NCI-H2107 treated with DMSO at 0.1 percent for 48 hours (cell line): Measurements from ENCODE around the gene KCNJ9.
"Not testable (repeated sequence)": the region's sequence is repeated elsewhere in the genome, so short reads cannot be mapped to it uniquely, and the experiment has no call there.

Source experiments
- DNase-seq: peaks from one replicate; lab custom pipeline; 2025; ENCODE audit not compliant: unreplicated experiment; lab: John Stamatoyannopoulos, UW

KCNJ9 gene

DNA sequence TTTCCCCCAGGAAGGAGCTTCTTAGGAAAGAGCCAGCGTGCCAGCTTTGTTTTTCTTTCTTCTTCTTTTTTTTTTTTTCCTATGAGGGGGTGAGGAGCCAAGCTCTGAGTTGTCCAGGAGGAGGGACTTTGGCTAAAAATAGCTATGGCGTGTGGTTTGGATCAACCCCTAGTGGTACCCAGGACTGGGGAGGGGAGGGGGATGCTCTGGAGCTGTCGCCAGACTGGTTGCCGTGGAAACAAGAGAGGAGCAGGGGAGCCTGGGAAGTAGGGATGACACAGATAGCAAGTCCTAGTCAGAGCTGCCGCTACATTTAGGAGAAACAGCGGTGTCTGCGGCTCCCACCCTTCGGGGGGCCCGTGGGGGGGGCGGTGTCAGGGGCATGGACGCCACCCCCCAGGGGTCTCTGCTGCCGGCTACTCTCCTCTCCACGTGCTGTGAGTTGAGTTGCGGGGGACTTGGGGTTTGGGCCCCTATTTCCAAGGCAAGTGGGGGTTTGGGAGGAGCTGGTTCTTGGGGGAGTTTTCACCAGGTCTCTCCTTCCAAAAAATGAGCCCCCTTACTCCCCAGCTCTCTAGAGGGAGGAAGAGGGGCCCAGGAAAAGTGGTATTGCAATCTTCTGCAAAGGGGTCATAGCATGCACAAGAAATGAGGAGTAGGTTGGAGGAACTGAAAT, at the start of gene KCNJ9:
Gene KCNJ9, plus strand, starts transcription at position 278 of the 676 bp plus-strand sequence. CDS start 2,493 bp downstream, outside the sequence.
- DNase-seq = no peak

DNA sequence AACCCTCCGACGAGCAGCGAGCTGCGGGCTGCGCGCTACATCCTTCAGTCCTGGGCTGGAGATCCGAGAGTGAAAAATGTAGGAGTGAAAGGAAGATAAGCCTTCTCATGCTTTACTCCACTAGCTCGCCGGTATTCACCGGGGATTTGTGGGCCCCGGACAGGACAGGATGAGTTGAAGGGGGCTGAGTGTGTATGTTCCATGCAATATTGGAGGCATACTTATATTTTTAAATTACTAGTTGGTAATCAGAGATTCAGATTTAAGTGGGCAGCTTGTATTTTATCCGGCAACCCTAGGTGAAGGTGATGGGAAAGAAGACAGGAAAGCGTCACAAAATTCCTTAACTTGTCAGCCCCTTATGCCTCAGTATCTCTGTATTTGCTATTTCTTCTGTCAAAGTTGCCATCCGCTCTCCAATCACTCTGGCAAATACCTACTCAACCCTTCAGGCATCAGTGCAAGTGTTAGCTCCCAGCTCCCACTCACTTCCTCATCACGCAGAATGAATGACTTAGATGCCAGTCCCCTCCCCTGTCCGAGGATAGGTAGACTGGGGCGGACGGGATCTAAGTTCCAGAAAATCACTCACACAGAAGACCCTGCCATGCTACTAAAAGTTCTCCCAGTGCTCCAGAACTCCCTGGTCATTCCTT, 49.0 kb upstream of the KCNJ9 start:
- DNase-seq = peak; percentile 43

GRCh38 chr1:160040476-160040875, 40.9 kb upstream of the KCNJ9 start:
- no peak for DNase-seq

DNA sequence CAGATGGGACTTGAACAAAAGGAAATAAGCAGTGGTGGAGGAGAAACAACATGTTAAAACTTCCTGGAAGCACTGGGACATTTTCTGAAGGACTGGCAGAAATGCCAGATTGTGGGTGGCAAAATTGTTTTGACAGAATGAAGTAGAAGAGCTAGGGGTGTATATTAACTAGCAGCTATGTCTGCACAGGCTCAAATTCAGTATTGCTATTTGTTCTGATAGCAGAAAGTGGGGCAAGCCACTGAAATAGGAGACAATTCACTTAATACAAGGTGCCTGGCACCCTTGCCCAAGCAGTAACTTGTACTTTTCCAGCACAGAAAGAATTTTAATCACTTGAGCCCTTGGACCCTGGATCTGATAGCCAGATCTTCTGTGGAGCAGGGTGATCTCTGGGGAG, 37.8 kb upstream of the KCNJ9 start:
- DNase-seq = no peak

DNA sequence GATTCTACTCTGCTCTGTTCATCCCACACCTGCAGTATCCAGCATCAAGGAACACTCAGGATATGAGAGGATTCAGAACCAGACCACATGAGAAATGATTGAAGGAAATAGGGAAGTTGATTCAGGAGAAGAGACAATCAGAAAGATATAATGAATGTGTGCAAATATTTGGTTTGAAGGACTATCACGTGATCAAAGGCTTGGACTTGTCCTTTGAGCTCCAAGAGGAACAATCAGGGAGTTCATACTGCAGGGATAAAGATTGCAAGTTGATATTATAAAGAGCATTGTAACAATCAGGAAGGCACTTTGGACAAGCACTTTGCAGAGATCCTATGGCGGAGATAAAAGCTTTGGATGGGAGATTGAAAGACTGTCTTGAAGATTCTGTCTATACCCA, 35.7 kb upstream of the KCNJ9 start:
- DNase-seq = no peak

DNA sequence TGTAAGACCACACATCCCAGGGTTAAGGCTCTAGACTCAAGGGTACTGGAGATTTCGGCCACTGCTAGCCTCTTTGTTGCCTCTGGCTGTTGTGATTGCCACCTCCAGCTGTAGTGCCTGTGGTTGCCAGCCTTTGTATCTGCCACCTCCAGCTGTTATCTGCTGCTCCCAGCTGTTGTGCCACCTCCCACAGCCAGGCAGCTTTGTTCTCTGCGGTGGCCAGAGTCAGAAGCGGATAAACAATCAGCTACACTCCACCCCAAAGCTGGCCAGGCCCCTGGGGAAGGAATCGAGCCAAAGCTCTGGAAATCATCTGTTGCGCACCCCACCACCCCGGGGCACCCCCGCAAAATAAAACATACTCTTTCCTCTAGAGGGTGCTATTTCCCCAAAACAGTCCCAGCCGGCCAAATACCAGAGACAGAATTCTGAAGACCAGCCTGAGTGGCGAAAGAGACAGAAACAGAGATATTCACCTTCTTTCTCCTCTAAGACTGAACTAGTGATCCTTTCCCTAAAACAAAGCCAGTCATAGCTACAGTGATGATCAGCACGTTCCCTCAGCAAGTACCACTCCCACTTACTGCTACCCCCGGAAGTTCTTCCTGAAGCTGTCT, 34.7 kb upstream of the KCNJ9 start:
- DNase-seq = peak; percentile 42

GRCh38 chr1:160047111-160047991, 34.0 kb upstream of the KCNJ9 start:
- DNase-seq = no peak

DNA sequence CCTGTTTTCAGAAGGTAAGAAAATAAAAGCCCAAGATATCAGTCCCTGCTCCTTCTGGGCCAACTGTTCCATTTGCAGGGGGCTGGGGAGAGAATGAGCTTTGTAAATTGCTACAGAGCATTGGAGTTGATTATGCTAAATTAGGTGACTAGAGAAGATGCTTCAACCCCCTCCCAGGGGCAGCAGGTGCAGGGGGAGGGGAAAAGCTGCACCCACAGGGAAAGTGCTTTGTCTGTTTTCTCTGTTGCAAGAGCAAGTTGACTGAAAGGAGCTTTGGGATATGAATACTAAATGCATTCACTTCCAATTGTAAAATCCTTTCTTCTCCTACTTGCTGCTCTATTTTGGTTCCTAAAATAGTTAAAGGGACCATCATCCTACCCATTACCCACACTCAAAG, 33.0 kb upstream of the KCNJ9 start:
- DNase-seq = peak; percentile 11

DNA sequence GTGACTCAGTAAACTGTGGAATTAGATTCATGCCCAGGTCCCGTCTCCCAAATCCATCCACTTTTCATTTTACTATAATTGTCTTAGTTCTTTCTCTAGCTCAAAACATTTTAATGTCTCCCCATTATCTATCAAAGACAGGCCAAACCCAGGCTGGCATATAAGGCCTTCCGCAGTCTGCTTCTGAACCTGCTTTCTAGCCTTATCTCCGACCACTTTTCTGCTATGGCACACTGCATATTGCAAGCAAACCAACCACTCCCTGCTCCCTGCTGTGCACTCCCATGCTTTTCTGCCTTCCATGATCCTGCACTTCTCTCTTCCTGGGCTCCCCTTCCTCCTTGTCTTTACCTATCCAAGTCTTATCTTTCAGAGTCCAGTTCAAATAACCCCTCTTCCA, 32.2 kb upstream of the KCNJ9 start:
- no peak for DNase-seq

GRCh38 chr1:160050182-160050581, 31.2 kb upstream of the KCNJ9 start:
- DNase-seq = not testable (repeated sequence)

GRCh38 chr1:160050619-160051018, 30.7 kb upstream of the KCNJ9 start:
- DNase-seq = no peak

DNA sequence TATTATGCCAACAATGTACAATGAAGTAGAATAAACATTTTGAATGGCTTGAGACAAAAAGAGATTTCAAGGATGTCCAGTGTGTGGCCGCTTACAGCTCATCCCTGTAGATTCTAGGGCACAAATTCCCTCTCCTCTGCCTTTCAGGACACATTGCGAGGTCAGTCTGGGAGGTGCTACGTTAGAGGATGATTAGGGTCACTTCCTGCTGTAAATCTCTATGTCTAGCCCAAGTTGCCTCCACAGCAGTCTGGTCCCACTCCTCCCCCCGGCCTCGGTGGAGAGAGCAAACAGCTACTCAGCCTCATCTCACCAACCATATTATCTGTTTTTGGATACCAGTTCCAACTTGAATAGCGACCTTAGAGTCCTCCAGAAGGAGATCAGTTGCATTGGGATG, 28.4 kb upstream of the KCNJ9 start:
- DNase-seq = no peak

DNA sequence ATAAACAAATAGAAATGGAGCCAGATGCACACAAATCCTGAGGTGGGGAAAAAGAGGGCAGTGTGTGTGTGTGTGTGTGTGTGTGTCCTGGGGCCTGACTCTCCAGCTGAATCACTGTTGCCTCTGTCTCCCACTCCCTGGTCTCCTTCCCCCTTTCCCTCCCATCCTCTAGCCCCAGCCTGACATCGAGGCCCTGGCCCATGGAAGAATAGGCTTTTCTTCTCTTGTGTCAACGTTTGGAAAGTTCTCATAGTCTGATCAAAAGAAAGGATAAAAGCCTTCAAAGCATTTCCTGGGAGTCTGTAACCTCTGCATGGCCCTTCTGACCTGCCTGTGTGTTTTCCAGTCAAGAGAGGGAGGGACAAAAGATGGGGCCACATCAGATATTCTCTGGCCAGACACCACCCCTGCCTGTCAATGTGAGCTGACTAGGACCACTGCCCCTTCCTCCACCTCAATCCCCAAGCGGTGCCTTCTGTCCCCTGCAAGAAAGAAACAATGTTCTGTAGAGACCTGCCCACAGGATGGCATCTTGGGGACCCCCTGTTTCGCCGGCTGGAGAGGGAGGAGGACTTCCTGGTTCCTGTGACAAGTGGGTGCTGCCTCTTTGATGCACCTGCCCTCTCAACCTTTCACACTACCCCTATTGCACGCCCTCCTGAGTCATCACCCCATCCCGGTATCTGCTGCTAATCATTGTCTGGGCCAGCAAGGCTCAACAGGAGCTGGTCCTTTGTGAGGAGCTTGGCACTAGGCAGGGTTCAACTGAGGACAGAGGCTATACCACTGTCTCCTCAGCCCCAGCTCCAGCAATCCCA, 27.6 kb upstream of the KCNJ9 start:
- no peak for DNase-seq

DNA sequence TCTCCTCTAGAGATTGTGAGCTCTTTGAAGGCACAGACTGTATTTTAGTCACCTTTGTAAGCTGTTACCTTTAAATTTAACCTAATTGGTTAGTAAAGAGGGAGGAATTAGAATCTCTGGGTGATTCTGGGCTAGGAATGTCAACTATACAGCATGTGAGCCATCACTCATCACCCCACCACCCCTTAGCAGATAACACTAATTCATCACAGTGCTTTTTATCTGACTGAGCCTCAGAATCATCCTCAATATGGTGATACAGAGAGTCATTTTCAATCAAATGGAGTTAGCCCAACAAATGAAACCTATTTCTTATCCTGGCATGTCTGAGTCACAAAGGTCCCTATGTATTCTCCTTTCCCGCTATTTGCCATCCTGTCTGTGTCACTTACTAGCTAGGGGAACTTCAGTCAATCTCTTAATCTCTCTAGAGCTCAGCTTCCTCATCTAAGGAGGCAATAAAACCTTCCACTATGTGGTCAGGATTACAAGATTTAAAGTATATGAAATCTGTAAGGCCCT, 24.6 kb upstream of the KCNJ9 start:
- no peak for DNase-seq

- no peak for DNase-seq
Observed at GRCh38 chr1:160058087-160058486, 23.3 kb upstream of the KCNJ9 start.

DNA sequence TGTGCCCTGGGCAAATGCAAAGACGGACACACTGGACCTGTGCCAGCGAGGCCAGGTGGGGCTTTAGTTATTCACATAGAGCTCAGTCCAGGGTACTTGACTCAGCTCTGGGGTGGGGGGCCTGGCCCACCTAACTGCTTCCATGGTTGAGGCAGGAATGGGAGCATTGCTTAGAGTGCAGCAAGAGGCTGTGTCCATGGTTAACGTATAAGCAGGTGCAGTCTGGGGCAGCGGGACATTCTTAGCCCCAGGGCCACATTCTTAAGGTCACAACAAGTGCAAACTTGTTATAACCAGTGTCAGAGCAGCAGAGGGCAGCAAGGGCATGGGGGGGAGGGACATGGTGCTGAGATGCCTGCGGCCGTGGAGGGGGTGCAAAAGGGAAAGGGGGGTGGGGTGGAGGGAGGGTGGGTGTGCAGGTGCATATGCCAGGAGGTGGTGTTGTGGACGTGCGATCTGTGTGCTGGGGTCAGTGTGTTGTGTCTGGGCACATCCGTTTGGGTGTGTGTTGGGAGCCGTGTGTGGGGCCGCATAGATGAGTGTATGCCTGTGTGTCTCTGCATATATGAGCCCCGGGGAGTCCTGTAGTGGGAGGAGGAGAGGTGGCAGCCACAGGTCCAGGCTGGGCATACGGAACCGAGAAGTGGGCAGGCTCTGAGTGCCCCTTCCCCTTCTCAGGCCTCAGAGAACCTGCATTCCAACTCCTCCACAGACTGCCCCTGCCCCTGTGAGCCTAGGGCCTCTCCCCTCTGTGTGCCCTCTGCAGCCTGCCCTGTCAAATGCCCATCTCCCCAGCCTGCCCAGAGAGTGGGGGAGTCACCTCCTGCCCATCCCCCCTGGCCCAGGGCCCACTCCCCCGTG, 19.7 kb upstream of the KCNJ9 start:
- no peak for DNase-seq

DNA sequence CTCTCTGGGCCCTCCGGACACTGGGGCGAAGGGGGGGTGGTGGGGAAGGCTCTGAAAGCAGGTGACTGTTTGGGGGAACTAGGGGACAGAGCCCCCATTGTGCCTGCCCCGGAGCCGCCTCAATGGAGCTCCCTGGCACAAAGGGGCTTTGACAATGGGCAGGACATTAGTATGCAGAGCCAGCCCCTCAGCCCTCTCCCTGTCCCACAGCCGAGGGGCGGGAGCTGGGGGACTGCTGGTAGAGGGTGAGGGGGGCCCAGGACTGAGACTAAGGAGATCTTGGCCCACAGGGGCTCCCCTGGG, 19.2 kb upstream of the KCNJ9 start:
- no peak for DNase-seq

DNA sequence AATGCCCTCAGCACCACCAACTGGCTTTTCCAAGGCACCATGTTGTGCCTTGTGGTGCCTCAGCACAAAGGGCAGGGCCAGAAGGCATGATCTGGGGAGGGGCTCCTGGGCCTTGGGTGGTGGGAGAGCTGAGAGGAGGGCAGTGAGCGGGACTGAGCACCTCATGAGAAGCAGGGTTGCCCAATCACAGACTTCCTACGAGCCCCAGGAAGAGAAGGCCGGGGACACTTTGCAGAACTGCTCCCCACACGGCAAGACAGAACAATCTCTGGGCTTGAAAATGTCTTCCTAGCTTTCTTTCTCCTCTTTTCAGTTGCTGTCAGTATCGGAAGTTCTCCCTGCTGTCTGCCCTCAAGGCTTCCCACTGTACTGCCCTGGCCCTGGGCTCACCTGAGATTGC, 18.2 kb upstream of the KCNJ9 start:
- no peak for DNase-seq

DNA sequence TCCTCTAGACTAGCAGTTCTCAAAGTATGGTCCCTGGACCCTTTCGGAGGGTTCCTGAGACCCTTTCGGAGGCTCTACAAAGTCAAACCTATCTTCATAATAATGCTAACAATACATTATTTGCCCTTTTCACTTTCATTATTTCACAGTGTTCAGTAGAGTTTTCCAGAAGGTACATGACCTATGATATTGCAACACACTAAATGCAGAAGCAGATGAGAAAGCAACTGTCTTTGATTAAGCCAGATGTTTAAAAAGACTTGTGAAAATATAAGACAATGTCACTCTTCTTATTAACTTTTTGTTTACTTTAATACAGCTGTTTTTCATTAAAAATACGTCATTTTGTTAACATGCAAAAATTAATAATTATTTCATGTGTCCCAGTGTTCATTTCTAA, 17.2 kb upstream of the KCNJ9 start:
- no peak for DNase-seq

GRCh38 chr1:160064746-160065145, 16.6 kb upstream of the KCNJ9 start:
- no peak for DNase-seq
